BJ (cell line): ENCODE results near the gene SLCO2B1. TPM values are rescaled to one million over a fixed set of nuclear protein-coding genes. Genes with fewer than 3 reads are reported as not detected.

Experiments
- CTCF ChIA-PET: fragments of 350-600 bp; formaldehyde crosslinking; extraction: SDS; loops from one replicate; lab custom pipeline; 2021; ENCODE audit warnings: antibody characterized with exemption, inconsistent platforms; lab: Yijun Ruan, JAX
- POLR2A ChIA-PET: fragments of 300-600 bp; sonication (Branson Sonifier 250); formaldehyde crosslinking; extraction: SDS; loops from one replicate; lab custom pipeline; 2021; ENCODE audit warnings: antibody characterized with exemption; lab: Charles Lee
- DNase-seq: peaks from one replicate; pipeline ENCODE4 v3.0.0-alpha.2; 2011; ENCODE audit warnings: low read depth
- H3K27me3 ChIP-seq: 2 replicates; pipeline ENCODE4 v1.6.0; 2011; ENCODE audit warnings: low read length; ENCODE audit not compliant: control insufficient read depth, insufficient read depth
- H3K36me3 ChIP-seq: 2 replicates; pipeline ENCODE4 v1.5.1; 2011; ENCODE audit warnings: low read length; ENCODE audit not compliant: control insufficient read depth, insufficient read depth
- H3K4me3 ChIP-seq: 2 replicates; pipeline ENCODE4 v1.5.1; 2011; ENCODE audit warnings: low read depth, mild to moderate bottlenecking, control low read depth, low read length
- polyA plus RNA-seq: library from polyadenylated mRNA; depleted of rRNA; stranded (reverse); fragments of >200 nt; gene quantifications from 2 replicates; pipeline ENCODE4 v1.2.3, GENCODE V29; 2011
- TF ChIP-seq, protein P1 (sequence below): IDR thresholded peaks from 2 replicates; pipeline ENCODE4 v1.5.1; 2011; ENCODE audit warnings: low read depth, mild to moderate bottlenecking, control low read depth, inconsistent platforms, low read length, moderate library complexity; ENCODE audit not compliant: insufficient read depth

The SLCO2B1 gene
- polyA plus RNA-seq, 1 experiment: not detected

DNA sequence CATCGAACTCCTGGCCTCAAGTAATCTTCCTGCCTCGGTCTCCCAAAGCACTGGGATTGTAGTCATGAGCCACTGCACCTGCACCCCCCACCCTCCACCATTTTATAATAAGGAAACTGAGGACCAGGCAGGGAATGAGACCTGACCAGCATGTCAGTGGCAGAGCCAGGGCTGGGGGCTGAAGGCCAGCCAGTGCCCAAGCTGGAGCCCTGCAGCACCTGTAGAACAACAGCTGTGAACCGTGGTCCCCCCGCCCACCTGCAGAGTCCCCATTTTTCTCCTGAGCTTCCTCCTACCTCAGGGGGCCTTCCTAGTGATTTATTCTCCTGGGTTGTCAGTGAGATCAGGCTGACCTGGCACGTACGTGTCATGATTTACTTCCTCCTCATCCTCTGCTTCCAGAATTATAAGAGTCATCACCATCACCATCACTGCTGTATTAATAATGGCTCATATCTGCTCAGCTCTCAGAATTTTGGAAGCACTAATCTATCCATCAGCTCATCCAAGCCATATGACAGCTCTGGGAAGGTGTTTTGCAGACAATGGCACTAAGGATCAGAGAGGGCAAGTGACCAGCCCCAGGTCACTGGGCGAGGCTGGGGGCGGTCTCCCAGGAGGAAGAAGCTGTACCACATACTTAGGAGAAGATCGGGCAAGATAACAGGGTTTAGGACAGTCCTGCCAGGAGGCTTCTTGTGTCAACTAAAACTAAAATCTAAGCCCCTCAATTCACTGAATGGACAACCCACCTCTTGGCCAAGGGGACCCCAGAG lies 5.5 kb upstream of the SLCO2B1 start:
- Histone ChIP-seq H3K27me3 (peaks cover 4% of the 10 kb centered on the region), H3K4me3 (no peak overlapping the region), H3K36me3 (no peaks in the 10 kb centered on the region)
- ChIA-PET POLR2A (no interaction called here), CTCF (interaction anchor here (0.9 to 13.6 kb wide), 11 partner anchors 7 to 215 kb away, joined by 3 to 309 read pairs (median 7); partner anchors contain the start of gene SLCO2B1)
- TF ChIP-seq, protein P1, sequence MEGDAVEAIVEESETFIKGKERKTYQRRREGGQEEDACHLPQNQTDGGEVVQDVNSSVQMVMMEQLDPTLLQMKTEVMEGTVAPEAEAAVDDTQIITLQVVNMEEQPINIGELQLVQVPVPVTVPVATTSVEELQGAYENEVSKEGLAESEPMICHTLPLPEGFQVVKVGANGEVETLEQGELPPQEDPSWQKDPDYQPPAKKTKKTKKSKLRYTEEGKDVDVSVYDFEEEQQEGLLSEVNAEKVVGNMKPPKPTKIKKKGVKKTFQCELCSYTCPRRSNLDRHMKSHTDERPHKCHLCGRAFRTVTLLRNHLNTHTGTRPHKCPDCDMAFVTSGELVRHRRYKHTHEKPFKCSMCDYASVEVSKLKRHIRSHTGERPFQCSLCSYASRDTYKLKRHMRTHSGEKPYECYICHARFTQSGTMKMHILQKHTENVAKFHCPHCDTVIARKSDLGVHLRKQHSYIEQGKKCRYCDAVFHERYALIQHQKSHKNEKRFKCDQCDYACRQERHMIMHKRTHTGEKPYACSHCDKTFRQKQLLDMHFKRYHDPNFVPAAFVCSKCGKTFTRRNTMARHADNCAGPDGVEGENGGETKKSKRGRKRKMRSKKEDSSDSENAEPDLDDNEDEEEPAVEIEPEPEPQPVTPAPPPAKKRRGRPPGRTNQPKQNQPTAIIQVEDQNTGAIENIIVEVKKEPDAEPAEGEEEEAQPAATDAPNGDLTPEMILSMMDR: no peak
- DNase-seq: no peak

DNA sequence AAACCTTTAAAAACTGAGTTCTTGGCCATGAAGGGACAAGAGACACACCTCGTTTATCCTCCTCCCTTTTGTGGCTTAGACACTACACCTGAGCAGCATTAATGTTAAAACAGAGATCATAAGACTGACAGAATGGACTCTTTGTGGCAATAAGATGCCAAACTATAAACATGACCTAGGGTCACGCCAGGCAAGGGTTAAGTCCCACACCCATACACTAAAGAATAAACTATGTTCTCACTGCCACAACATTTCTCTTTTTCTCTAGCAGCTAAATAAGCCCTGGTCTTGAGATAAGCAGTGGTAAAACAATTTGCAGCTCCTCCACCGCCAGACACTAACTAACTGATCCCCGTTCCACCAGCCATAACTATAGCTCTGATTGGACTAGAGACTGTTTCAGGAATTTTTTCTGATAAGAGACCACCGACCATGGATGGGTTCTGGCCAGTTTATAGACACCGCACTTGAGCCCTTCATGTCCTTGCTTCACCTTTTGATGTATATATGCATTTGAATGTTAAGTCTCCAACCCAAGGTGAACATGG lies 4.9 kb upstream of the SLCO2B1 start:
- Histone ChIP-seq H3K27me3 (peaks cover 10% of the 10 kb centered on the region), H3K36me3 (no peaks in the 10 kb centered on the region), H3K4me3 (no peak overlapping the region)
- ChIA-PET CTCF (interaction anchor here (0.9 to 13.6 kb wide), 8 partner anchors 6 to 103 kb away, joined by 3 to 309 read pairs (median 7); partner anchors contain the start of gene SLCO2B1), POLR2A (no interaction called here)
- DNase-seq: no peak
- TF ChIP-seq, protein P1: no peak

DNA sequence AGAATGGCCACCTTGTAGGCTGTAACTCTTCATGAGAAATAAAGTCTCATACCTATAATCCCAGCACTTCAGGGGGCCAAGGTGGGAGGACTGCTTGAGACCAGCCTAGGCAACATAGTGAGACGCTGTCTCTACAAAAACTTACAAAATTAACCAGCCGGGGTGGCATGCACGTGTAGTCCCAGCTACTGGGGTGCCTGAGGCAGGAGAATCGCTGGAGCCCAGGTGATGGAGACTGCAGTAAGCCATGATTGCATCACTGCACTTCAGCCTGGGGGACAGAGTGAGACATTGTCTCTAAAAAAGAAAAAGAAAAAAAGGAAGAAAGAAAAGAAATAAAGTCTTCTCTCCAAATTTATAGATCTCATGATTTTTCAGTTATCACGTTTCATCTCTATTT lies 4.2 kb upstream of the SLCO2B1 start:
- DNase-seq: no peak
- no peaks in the 10 kb centered on the region for H3K36me3 ChIP-seq
- ChIA-PET POLR2A (no interaction called here), CTCF (interaction anchor here (0.7 to 13.6 kb wide), 6 partner anchors 13 to 103 kb away, joined by 3 to 309 read pairs (median 6); no protein-coding TSS in a partner anchor)
- H3K4me3 ChIP-seq: no peak overlapping the region
- TF ChIP-seq, protein P1: no peak
- H3K27me3 ChIP-seq: peaks cover 10% of the 10 kb centered on the region

DNA sequence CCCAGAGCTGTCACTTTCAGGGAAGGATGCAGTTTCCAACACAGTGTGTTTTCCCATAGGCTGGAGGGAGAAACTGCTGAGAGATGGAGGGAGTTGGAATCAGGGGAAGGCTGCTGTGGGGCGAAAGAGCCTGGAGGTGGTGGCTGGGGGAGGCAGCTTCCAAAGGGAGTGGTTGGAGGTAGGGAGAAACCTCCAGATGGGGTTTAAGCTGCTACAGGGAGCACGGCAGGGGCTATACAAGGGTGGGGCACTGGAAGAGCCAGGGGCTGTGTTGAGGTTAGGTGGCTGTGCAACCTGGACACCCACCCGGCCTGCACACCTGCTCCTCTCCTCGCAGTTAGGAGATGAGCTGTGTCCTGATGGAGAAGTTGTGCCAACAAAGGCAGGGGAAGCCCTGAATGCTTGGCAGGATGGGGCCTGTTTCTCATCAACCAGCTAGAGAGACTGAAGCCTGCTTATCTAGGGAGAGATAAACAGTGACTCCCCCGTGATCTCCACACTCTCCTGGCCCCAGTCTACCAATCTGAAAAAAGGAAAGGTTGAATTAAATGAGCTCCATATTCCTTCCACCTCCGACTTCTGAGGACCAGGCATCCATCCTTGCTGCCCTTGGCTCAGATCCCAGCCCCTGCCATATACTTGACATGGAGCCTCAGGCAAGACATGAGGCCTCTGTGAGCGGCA lies 3.6 kb upstream of the SLCO2B1 start:
- no peaks in the 10 kb centered on the region for H3K36me3 ChIP-seq
- TF ChIP-seq, protein P1: no peak
- ChIA-PET POLR2A (no interaction called here), CTCF (interaction anchor here (0.7 to 13.6 kb wide), 5 partner anchors 13 to 102 kb away, joined by 3 to 309 read pairs (median 7); no protein-coding TSS in a partner anchor)
- DNase-seq: no peak
- peaks cover 10% of the 10 kb centered on the region for H3K27me3 ChIP-seq
- no peak overlapping the region for H3K4me3 ChIP-seq

DNA sequence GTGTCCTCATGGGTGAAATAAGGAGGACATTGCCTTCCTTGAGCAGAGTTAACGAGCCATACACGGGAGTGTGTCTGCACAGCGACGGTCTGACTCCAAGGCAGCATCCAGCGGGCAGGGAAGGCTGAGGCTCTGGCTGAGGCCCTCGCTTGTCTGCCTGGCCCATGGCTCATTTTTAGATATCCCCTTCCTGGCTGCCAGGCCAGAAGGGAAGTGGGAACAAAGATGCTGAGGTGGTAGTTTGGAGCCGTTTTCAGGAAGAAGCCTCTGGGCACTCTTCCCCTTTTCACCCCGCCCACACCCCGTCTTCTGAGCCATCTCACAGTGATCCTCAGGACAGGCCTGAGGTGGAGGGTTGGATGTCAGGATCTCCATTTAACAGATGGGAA lies 3.0 kb upstream of the SLCO2B1 start:
- H3K27me3 ChIP-seq: peaks cover 10% of the 10 kb centered on the region
- ChIA-PET CTCF (interaction anchor here (2.0 to 13.6 kb wide), 3 partner anchors 56 to 102 kb away, joined by 6 to 309 read pairs (median 166); no protein-coding TSS in a partner anchor), POLR2A (no interaction called here)
- H3K4me3 ChIP-seq: no peak overlapping the region
- no peaks in the 10 kb centered on the region for H3K36me3 ChIP-seq
- DNase-seq: no peak
- TF ChIP-seq, protein P1: no peak
